SW480 (cell line): ENCODE measurements around the gene ABHD14A.

Source experiments
- DNase-seq: peaks from one replicate; pipeline ENCODE4 v3.0.0-alpha.2; 2016; ENCODE audit warnings: low spot score

The ABHD14A gene

DNA sequence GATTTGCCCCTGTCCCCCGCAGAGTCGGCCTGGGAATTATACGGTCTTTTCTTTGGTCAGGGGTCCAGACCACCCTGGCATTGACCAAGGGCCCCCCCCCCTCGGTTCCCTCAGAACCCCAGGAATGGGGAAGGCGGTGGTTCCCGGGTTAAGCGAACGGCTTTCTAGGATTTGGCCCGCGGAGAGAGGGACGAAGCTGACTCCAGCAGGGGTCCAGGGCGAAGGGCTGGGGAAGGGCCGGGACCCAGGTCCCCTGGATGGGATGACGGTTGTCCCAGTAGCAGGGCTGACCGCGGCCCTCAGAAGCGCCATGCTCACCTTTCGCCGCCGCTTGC lies 33.4 kb upstream of the ABHD14A start:
- no peak for DNase-seq

DNA sequence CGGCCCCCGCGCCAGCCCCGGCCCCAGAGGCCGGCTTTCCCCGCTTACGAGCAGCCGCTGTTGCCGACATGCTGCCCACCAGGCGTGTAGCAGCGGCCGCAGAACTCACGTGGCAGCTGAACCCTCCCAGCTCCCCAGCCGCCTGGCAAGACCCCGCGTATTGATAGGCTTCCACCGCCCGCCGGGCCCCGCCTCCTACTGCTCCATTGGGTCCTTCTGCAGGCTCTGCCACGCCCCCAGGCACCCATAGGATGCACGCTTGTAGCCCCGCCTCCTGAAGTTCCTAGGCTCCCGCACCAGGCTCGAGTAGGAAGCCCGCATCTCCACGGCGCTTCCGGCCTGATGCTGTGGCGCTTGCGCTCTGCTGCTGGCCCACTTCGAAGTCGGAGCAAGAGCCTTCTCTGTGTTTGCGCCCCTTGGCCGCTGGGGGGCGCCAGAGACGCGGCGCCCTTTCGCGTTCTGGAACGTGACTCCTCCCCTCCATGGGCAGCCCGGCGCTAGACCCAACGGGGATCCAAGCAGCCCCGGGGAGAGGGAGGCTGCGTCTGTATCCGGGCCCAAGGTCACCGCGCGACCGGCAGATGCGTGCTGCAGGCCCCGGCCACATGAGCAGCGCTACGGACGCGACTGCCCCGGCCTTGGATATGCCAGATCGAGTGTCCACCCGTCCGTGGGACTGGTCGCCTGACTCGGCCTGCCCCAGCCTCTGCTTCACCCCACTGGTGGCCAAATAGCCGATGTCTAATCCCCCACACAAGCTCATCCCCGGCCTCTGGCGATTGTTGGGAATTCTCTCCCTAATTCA lies 32.9 kb upstream of the ABHD14A start, which contains the start of the genes PARP3 and RRP9:
Gene PARP3 (plus strand): TSS at position 566 of the 805 bp plus-strand sequence. CDS start 993 bp downstream, outside the sequence.
Gene RRP9 (minus strand): TSS at position 107 of the 805 bp plus-strand sequence. CDS start 37 bp downstream, at position 70.
- peak; percentile 100 for DNase-seq

- DNase-seq: peak; percentile 63
These were observed 32.0 kb upstream of the ABHD14A start for GRCh38 chr3:51942603-51943450.

DNA sequence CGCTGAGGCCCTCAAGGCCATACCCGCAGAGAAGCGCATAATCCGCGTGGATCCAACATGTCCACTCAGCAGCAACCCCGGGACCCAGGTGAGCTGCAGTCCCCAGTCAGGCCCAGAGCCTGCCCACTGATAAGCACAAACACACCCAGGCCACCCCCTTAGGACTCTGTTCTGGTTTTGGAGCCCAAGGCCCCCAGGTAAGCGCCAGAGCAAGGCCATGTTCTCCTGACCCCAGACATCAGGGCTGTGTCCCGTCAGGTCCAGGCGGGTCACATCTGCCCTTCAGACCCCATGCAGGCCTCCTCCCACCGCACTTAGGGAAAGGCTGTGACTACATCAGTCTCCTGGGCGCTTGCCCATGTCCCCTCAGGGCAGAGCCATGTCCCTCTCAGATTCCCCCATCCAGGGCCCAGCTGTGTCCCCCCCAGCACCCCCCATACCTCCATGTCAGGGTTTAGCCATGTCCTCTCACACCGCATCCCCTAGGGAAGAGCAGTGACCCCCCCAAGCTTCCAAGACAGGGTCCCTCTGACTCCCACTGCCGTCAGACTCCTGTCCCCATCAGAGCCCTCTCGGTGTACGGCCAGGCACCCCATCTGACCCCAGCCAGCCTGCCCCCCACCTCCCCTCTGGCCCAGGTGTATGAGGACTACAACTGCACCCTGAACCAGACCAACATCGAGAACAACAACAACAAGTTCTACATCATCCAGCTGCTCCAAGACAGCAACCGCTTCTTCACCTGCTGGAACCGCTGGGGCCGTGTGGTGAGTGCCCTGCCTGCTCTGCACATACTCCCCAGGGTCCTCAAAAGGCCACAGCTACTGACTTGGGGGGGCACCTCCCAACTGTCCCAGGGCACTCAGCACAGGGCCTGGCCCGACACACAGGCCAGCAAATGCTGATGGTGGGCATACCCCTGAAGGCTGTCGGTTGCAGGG lies 31.1 kb upstream of the ABHD14A start:
- DNase-seq: no peak

GRCh38 chr3:51944451-51945021 lies 30.3 kb upstream of the ABHD14A start:
- no peak for DNase-seq

DNA sequence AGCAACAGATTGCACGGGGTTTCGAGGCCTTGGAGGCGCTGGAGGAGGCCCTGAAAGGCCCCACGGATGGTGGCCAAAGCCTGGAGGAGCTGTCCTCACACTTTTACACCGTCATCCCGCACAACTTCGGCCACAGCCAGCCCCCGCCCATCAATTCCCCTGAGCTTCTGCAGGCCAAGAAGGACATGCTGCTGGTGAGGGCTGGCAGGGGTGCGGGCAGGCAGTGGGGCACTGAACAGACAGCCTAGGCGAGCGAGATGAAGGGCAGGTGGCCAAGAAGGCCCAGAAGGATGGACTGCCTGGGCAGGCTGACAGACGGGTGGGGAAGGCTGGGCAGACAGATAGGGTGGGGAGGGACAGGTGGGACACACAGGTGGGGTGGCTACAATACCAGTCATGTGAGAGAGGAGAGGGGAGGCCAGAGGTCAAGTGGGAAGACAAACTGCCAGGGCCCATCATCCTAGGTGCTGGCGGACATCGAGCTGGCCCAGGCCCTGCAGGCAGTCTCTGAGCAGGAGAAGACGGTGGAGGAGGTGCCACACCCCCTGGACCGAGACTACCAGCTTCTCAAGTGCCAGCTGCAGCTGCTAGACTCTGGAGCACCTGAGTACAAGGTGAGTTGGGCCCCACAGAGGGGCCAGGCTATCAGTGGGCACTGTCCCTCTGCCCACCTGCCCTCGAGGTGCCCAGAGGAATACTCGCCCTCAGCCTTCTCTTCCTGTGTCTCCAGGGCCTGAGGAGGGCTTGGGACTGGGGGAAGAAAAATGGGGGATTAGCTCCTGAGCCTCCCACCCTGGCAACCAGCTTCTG lies 29.6 kb upstream of the ABHD14A start:
- no peak for DNase-seq

- no peak for DNase-seq
These were observed 28.7 kb upstream of the ABHD14A start for GRCh38 chr3:51945926-51946705.

- no peak for DNase-seq
These were observed 28.1 kb upstream of the ABHD14A start for GRCh38 chr3:51946796-51947195.

DNA sequence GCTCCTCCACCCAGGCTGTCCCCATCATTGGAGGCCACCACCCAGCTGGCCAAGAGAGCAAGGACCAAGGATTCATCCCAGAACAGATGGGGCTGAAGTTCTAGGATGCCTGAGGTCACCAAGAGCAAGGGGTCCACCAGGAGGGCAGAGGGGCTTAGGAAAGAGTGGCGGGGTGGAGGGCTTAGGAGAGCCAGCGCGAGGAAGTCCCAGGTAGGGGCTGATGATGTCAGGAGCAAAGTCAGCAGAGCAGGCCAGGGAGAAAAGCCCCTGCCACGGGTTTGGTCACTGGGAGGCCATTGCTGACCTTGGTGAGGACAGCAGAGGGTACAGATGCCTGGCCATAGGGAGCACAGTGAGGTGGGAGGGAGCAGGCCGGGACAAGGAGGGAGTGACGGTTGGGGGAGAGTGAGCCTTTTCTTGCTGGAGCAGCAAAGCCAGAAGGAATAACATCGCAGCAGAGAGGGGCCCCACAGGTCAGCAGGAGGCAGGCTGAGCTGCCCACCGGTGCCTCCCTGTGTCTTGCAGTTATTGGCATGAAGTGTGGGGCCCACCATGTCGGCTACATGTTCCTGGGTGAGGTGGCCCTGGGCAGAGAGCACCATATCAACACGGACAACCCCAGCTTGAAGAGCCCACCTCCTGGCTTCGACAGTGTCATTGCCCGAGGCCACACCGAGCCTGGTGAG lies 27.5 kb upstream of the ABHD14A start:
- DNase-seq: no peak

GRCh38 chr3:51948016-51948580 lies 26.8 kb upstream of the ABHD14A start:
- DNase-seq: no peak

DNA sequence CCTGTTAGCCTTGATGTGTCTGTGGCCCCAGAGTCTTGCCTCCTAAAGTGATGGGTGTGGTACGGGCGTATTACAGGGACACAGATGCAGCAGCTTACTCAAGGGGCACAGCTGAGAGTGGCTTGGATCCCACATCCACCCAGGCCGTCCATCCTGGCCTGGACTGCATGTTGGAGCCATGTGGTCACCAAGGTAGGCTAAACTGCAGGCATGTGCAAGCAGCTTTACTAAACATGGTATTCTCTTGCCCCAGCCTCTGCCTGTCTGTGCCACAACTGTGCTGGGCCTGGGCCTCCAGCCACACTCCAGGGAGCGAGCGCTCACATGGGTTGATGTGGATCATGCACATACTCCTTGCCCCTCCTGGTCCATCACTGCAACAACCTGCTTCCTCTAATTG lies 25.7 kb upstream of the ABHD14A start:
- DNase-seq: no peak

- no peak for DNase-seq
These were observed 24.0 kb upstream of the ABHD14A start for GRCh38 chr3:51950899-51951298.

- no peak for DNase-seq
These were observed 21.4 kb upstream of the ABHD14A start for GRCh38 chr3:51953445-51953844.

- no peak for DNase-seq
These were observed 20.8 kb upstream of the ABHD14A start for GRCh38 chr3:51954105-51954504.

DNA sequence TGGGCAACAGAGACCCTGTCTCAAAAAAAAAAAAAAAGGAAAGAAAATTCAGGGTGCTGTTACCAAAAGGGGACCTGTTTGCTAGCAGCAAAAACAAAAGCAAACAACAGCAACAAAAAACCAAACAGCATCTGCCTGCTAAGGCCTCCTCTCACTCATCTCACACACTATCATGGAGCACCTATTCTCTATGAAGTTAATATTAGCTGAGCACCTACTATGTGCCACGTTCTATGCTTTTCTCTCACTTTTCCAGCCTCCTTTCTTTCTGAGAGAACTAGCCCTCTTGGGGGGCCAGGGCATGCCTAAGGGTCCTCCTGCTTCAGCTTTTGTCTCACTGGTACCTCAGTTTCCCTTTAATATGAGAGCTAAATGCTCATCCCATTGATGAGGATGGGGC lies 20.2 kb upstream of the ABHD14A start:
- no peak for DNase-seq

- no peak for DNase-seq
These were observed 19.5 kb upstream of the ABHD14A start, which contains the start of gene GPR62 for GRCh38 chr3:51955175-51955892. Gene GPR62 (plus strand): TSS chr3:51955381. CDS start chr3:51955653, 272 bp downstream.

- DNase-seq: no peak
These were observed 18.7 kb upstream of the ABHD14A start for GRCh38 chr3:51955893-51956770.
